ENCODE results near the gene KLHL30.
"Not testable (repeated sequence)": the region's sequence is repeated elsewhere in the genome, so short reads cannot be mapped to it uniquely, and the experiment has no call there.

The KLHL30 gene

DNA sequence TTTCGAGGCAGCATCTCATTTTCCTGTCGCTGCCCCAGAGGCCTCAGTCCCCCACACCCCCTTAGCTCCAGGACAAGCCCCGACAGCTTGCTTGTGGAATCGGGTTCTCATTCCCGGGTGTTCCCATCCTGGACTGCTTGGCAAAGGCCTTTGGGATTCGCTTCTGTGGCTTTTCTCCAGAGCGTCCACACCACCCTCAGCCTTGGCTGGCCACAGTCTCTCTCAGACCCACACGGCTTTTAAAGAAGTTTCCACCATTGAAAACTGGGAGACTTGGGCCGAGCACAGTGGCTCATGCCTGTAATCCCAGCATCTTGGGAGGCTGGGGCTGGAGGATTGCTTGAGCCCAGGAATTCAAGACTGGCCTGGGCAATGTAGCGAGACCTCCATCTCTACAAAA, 35.6 kb upstream of the KLHL30 start:
- no peak for DNase-seq (ENCODE audit: low read depth in 2 of 2)

DNA sequence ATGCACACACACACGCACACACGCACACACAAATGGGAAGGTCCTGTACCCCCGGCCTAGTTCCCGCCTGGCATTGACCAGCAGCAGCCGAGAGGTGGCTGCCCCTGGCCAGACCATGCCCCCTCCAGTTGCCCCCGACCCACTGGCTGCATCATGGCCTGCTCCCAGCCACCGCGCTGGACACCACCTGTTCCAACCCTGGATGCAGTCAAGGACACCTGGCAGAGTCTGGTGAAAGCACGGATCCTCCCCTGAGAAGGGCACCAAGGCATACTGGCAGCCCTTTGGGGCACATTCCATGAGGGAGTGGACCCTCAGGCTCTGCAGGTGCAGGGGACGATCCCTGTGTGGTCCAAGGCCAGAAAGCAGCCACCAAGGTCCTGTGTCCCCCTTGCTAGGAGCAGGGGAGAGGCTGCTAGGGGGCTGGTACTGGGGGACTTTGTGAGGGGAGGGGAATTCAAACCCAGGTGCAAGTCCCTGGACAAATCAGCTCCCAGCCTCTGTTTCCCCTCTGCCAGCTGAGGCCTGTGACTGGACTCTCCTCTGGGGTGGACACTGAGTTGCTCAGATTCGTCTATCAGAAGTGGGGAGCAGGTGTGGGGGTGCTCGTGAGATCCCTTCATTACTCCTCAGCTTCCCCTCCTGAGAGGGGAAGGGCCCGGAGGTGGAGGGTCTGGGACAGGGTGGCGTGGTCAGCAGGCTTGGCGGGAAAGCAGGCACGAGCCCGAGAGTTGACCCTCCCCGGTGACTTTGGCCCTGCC, 34.8 kb upstream of the KLHL30 start:
- no peak for DNase-seq (ENCODE audit: low read depth in 2 of 2)

DNA sequence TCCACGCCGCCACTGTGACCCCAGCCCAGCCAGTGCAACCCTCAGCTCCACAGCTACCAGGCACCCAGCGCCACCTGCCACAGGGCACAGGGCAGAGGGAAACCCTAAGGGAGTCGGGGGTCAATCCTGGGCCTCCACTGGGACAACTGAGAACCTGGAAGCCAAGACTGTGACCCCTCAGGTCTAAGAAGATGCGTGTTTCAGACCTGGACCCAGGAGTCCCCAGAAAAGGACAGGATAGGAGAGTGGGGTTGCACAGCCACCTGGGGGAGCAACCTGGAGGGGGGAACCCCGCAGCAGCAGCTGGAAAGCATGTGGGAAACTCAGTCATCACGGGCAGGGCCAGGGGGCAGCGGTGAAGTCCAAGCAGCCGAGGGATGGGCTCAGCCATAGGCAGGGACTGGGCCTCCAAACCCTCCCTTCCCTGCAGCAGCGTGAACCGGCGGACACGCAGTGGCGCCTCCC, 34.2 kb upstream of the KLHL30 start:
- no peak for DNase-seq (ENCODE audit: low read depth in 2 of 2)

DNA sequence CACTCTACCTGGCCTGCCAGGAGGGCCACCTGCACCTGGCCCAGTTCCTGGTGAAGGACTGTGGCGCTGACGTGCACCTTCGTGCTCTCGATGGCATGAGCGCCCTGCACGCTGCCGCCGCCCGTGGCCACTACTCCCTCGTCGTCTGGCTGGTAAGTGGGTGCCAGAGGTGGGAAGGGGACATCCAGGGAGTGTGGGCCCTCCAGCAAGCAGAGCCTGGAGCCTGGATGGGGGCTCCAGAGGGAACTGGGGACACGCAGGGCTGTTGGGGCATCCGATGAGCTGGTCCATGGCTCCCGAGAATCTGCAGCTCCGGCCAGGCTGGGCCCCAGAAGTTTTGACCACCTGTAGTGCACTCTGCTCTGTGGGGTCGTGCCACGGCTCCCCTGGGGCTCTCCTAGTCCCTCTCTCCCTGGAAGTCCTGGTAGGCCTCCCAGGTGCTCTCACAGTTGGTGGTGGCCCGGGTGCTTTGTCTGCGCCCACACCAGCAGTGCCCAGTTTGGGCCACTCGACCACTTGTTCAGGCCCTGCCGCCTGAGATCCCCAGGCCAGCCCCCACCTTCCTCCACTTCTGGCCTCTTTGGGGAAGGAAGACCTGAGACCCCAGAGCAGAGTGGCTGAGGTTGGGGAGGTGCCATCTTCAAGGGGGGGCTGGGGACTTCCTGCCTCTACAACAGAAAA, 33.6 kb upstream of the KLHL30 start:
- no peak for DNase-seq (ENCODE audit: low read depth in 2 of 2)

DNA sequence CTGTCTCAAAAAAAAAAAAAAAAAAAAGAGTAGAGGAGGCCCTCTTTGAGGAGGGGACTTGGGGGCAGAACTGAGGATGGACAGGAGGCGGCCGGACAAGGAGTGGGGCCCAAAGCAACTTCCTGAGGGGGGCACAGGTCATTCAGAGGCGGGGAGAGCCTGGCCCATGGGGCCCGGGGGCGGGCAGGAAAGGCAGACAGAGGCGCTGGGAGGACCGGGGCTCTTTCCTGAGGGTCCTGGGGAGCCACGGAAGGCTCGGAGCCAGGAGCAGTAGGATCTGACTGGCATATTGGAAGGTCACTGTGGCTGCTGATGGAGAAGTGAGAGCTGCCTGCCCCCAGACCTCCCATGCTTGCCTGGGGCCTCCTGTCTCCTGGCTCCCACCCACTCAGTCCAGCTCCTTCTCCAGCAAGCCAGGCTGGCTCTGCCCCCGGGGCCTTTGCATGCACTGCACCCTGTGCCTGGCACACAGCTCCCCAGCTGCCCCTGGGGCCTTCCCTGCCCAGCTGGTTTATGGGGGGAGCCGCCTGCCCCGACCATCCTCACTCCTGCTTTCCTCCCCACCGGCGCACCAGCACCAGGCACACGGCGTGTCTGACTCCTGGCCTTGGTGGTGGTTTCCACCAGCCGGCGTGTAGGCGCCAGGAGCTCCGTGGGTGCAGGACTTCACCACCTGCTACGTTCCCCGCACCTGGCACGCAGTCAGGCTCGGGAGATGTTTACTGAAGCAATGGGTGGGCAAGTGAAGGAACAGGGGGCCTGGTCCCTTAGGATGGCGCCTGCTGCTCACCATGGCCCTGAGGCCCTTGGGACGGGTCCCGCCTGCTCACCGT, 32.7 kb upstream of the KLHL30 start:
- DNase-seq (ENCODE audit: low read depth in 2 of 2) = no peak

DNA sequence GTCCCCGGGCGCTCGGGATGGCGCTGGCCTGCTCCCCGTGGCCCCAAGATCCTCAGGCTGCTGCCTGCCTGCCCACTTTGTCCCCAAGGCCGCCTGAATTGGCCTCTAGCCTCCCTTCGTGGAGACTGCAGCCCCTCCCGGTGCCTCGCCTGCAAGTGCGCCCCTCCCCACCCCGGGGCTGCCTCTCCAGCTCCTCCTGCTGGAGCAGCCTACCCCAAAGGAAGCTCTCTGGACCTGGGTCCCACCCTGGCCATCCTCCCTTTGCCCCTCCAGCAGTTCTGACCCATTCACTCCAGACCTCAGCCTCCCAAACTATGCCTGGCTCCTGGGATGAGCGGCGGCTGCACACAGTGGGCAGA, 32.1 kb upstream of the KLHL30 start:
- DNase-seq (ENCODE audit: low read depth in 2 of 2) = no peak

DNA sequence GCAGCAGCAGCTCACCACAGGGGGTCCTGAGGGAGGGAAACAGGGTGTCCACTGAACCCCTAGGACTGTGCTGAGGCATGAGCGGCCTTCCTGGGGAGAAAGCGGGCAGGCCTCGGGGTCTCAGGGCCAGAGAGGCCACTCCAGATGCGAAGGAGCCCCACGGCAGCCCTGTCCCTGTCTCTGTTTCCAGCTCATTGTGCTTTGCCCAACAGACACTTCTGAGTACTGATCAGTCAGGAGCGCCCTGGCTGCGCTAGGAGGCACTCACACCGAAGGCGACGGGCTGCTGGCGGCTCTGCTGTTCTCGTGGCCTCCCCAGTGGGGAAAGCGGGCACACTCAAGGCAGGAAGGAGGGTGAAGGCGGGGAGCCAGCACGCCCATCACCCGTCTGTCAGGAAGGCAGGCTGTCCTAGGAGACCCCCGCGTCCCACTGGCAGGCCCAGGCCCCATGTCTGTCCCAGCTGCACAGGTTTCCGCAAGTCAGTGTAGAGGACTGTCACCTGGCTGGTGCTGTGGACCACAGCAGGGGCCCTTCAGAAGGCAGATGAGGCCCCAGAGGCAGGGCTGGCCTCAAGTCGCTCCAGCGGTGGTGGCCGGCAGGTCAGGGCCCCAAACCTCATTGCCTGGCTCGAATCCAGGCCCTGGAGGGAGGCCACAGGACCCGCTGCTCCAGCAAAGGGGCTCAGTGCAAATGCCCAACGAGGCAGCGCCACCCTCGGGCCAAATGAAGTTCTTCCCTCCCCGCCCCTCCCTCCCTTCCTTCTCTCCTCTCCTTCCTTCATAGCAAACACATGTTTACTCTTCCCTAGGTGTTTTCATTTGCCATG, 31.6 kb upstream of the KLHL30 start:
- DNase-seq (ENCODE audit: low read depth in 2 of 2) = no peak

DNA sequence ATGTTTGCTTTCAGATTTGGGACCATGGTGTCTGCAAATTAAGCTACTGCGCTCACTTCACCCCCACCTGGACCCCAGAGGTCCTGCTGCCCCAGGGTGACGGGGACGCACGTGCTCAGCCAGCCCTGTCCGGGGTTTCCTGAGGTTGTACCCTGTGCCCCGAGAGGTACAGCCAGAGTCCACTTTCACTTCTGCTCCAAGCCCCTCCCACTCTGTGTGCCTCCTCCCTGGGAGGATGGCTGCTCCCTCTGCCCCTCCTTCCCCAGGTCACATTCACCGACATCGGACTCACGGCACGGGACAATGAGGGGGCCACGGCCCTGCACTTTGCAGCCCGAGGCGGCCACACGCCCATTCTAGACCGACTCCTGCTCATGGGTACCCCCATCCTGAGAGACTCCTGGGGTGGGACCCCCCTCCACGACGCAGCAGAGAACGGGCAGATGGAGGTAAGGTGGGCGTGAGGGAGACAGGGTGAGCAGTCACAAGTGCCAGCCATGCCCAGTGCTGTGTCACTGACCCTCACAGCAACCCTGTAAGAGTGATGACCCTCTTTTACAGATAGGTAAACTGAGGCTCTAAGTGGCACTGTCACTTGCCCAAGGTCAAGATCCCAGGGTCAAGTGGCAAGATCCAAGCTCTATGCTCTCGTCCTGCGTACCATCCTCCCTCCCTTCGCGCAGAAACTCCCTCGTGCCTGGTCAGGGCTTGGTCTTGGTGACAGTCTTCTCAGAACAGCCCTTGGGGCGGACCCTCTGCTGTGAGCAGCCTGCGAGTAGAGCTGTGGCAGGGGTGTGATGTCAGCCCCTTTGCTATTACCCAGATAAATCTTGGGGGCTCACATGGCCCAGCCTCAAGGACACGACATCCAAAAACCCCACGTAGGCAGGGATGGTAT, 30.7 kb upstream of the KLHL30 start:
- DNase-seq (ENCODE audit: low read depth in 2 of 2) = no peak

DNA sequence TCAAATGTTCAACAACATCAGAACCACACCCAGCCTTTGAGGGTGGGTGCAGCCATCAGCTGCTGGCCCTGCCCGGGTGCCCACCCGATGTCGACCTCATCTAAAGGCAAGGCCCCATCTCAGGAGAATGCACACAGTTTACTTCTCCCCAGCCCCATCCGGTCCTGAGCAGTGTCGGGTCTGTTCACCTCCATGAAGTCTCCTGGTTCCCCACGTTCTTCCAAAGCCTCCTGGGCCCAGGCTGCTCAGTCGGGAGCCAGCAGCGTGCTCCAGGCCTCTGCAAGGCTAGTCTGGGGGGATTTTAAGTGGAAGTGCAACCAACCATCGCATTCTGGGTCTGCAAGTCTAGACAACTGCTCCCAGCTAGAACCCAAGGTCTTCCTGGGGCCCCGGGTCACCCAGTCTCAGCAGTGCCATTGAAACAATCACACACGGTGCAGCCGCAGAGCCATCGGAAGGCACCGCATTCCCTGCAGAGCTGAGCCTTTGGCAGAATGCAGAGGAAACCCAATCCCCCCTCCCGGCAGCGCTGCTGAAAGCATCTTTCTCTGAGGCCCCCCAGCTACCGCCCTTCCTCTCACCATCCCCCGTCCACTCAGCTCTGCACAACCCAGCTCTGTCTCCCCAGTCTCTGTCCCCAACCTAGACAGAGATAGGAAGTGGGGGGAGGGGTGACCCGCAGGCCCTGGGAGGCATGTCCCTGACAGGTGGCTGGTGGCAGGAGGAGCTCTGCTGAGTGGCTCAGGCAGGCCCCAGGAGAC, 29.9 kb upstream of the KLHL30 start:
- DNase-seq (ENCODE audit: low read depth in 2 of 2) = no peak

DNA sequence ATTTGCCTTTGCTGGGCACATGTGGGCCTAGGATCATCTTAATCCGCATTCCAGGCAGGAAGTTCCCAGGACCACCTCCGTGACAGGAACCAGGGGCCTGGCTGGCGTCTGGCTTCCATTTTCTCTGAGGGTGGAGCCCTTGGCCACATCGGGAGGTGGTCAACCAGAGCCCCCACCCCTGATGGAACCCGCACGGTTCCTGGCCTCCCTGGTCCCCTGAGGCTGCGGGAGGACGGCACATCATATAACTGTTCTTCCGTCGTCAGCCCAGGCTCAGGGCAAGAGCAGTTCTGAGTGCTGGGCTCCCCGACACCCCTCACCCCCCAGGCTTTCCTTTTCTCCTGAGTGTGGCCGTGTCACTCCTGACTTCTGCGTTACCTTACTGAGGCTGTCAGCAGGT, 24.9 kb upstream of the KLHL30 start:
- DNase-seq (ENCODE audit: low read depth in 2 of 2) = no peak

DNA sequence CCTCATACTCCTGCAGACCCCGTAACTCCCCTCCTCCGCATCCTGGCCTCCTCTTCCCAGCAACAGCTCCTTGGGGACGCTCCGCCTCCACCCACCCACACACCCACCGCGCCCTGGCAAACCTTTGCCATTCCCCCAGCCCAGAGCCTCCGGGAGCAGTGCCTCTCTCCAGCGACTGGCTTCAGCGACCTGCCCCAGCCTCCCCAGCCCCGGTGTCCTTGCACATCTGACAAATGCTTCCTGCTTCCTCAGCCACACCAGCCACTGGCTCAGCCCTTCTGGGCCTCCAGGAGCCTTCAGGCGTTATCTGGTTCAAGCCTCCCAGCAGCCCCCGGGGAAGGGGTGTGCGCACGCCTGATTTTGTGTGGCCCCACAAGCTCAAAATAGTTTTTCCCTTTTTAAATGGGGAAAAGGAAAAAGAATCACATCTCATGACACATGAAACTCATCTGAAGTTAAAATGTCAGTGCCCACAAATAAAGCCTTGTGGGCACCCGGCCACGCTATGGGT, 24.1 kb upstream of the KLHL30 start:
- no peak for DNase-seq (ENCODE audit: low read depth in 2 of 2)

DNA sequence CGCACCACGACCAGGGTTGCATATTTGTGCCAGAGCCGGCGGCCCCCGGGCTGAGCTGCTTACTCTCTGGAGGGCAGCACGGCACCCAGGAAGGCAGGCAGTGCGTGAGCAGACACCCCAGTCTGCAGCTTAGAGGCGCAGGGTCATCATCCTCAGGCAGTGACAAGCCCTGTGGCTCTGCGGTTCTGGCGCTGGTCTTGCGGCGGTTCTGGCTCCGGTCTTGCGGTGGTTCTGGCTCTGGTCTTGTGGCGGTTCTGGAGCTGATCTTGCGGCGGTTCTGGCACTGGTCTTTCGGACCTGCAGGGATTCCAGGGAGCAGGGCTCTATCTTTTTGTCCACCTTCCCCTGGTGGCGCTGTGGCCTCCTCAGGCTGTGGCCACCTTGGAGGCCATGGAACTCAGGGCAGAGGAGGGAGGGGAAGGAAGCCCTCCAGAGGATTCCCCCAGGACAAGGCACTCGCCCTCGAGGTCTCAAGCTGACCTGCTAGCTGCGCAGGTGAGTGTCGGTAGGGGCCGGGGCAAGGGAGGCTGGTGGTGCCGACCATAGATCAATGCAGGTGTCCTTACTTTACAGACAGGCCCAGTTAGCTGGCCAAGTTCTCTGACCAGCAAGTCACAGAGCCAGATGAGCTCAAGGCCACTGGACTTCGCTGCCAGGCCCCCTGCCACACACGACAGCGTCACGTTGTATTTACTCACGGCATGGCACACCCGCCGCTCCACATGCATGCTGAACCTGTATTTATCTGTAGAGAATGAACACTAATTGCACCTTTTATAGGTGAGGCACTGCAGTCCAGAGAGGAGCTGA, 23.4 kb upstream of the KLHL30 start:
- no peak for DNase-seq (ENCODE audit: low read depth in 2 of 2)

DNA sequence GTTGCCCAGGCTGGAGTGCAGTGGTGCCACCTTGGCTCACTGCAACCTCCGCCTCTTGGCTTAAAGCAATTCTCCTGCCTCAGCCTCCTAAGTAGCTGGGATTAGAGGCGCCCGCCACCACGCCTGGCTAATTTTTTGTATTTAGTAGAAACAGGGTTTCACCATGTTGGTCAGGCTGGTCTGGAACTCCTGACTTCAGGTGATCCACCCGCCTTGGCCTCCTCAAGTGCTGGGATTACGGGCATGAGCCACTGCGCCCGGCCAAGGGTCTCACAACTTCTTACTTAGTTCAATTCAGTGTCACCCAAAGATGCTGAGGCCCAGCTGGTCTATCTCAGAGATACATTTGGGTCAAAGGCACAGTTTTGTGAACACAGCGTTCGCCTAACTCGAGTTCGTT, 22.8 kb upstream of the KLHL30 start:
- DNase-seq (ENCODE audit: low read depth in 2 of 2) = not testable (repeated sequence)

DNA sequence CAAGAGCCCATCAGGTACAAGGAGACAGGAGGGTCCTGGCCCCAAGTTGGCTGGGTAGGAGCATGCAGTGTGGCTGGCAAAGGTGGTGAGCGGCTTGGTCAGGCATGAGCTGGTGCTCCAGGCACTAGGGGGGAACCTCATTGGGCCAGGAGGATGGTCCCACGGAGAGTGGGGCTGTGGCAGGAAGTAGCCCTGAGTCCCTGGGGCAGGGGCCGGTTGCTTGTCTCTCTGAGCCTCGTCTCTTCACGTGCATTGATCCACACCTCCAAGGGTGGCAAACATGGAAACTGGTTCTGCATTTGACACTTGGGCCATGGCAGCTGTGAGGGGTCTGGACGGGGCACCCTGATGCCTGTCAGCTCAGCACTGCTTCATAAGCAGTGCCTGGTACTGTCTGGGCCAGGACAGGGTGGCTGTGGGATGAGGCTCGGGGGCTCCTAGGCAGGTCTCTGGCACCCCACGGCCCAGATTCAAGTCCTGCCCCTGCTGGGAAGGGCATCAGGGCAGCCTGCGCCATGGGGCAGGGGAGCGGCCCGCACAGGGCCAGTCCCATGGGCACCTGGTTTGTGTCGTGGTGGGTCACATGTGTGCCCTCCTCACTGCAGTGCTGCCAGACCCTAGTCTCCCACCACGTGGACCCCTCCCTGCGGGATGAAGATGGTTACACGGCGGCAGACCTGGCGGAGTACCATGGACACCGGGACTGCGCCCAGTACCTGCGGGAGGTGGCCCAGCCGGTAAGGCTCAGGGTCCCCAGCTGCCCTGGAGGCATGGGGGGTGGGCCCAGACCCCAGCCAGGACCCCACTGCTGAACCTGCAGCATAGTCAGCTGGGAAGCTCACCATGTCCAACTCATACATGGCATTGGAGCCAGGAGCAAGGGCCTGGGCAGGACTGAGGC, 21.9 kb upstream of the KLHL30 start:
- DNase-seq (ENCODE audit: low read depth in 2 of 2) = no peak

DNA sequence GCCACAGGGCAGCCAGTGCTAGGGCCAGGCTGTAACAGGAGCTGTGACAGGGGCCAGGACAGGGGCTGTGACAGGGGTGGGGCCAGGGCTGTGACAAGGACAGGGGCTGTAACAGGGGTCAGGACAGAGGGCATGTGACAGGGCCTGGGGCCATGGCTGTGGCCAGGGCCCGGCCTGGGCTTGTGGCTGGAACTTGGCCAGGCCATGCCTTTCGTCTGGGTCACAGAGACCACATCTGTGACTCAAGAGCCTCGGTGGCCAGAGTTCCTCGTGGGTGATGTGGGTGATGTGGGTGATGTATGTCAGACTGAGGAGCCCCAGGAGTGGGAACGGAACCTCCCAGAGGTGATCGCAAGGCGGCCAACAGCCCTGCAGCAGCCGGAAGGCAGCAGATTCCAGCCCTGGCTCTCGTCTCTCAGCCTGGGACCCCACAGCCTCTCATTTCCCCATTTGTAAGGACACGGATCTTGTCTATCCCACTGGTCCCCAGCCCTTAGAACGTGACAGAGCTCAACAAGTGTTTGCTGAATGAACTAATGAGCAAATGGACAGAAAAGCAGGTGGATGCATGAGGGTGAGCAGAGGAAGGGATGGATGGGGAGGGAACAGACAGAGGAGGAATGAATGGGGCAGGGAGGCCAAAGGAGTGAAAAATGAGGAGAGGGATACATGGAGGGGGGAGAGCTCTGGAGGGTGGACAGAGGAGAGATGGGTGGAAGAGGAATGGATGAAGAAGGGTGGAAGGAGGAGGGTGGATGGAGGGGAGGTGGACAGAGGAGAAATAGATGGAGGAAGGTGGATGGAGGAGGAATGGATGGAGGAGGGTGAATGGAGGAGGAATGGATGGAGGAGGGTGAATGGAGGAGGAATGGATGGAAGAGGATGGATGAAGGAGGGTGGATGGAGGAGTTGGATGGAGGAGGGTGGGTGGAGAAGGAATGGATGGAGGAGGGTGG, 21.0 kb upstream of the KLHL30 start:
- DNase-seq (ENCODE audit: low read depth in 2 of 2) = no peak

DNA sequence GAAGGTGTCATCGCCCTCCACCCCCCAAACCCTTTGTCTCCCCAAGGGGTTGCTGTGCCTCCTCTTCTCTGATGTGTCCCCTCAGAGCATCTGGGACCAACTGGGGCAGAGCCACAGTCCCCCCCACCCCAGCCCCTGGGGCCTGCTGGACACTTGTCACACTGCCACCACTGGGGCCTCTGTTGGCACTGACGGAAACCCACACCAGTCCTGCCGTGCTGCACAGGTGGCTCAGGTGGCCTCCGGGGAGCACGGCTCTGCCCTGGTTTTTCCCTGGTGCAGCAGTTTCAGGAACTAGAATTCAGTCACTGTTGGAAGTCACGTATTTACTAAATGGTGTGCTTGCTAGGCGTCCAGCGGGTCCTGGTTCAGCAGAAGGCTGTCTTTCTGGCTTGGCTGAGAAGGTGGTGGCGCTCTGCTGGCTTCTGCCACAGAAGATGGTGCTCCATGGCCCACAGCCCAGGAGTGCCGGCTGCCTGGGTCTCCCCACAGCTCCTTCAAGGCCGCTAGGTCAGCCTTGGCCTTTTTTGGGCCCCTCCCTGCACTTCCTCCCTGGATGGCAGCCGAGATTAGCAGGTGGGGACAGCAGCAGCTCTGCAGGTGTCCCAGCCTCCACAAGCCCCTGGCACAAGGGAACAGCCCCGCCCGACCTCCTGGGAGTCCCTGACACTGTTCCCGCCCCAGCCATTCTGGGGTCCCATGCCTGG, 18.6 kb upstream of the KLHL30 start:
- DNase-seq (ENCODE audit: low read depth in 2 of 2) = no peak
